ENCODE data around the gene DAP. TPM values are rescaled to one million over a fixed set of nuclear protein-coding genes. Genes with fewer than 3 reads are reported as not detected.

Gene DAP
- total and polyA plus RNA-seq, 2 of the 4 experiments (the other 2 are of a cell fraction), result 49.6 to 189 TPM

DNA sequence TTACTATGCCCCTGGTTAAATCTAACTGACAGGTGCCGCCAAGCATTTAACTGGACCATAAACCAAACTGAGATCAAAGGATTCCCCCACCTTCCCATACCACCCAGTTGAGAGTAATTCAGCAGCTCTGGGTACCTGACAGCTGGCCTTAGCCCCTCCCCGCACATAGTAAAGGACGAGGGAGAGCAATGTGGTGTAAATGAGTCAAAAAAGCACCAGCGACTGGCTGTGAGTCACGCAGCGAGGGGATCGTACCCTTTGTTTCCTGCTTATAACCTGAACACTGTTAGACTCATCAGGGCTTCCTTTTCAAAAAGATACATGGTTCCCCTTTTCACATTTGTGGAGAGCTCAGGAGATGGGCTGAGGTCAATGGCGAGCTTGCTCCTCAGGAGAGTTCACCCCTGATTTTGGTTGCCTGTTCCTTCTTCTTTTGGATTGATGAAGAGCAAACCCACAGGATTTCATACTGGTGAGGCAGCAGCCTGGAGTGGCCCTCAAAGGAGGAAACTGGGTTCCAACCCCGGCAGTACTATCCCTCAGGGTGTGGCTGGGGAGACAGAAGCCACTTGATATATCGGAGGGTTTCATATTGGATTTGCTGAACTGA lies 125.7 kb downstream of the DAP start:
- H3K14ac ChIP-seq (replicated peaks; ENCODE audit: low read depth, low read length), result no peak overlapping the region
- no peak overlapping the region for H2AK5ac ChIP-seq (ENCODE audit: low read depth, low read length)
- peaks cover 44% of the 10 kb centered on the region for H4K20me1 ChIP-seq (ENCODE audit: insufficient read depth, low read length)
- intact Hi-C loops (cut with micrococcal nuclease) (no loop called here), dilution Hi-C loops (cut with HindIII; ENCODE audit: low sequenced_read_pairs, unreplicated experiment) (no loop called here), in situ Hi-C loops (cut with MboI; ENCODE audit: low sequenced_read_pairs) (no loop called here)
- H3K4me1 ChIP-seq (ENCODE audit: control insufficient read depth, insufficient read depth, low read length), result peaks cover 9% of the 10 kb centered on the region
- no peaks in the 10 kb centered on the region for H3K9me3 ChIP-seq (ENCODE audit: control insufficient read depth, insufficient read depth, low read length)
- DNase-seq, result peak; percentile 80
- H4K91ac ChIP-seq (ENCODE audit: insufficient read depth, low read depth, low read length), result 0 out of 2 replicates have a peak overlapping the region, but pooled peaks have one; percentile 34
- peak overlapping the region; percentile 64; the same call in 1 of the 2 replicates for H3K4me2 ChIP-seq (ENCODE audit: low read depth, low read length)
- peak overlapping the region in 1 of 2 experiments; percentile 31; a peak in 1 of 4 replicates for H4K8ac ChIP-seq (ENCODE audit: low read depth in 2 of 2, low read length in 2 of 2)
- peak overlapping the region; percentile 35; the same call in 1 of the 2 replicates for H2BK20ac ChIP-seq (ENCODE audit: low read depth, low read length)
- H3K79me1 ChIP-seq (ENCODE audit: low read depth in 1 of 2, low read length in 2 of 2), result peaks cover 25 to 71% of the 10 kb centered on the region in 2 experiments
- H3K4ac ChIP-seq (ENCODE audit: low read depth, low read length), result peak overlapping the region; percentile 47; the same call in 1 of the 2 replicates
- H4K5ac ChIP-seq (ENCODE audit: low read depth, low read length), result no peak overlapping the region
- no TSS peak for BruUV-seq (replicated peaks)
- H3K9ac ChIP-seq (ENCODE audit: low read depth, low read length), result peak overlapping the region; percentile 19; the same call in 1 of the 2 replicates
- H2BK5ac ChIP-seq (ENCODE audit: low read depth, low read length, poor library complexity, severe bottlenecking), result no peak overlapping the region
- no peak overlapping the region for H3K56ac ChIP-seq (ENCODE audit: extremely low read depth, insufficient read depth, low read length)
- no peak overlapping the region for H3K23ac ChIP-seq (ENCODE audit: low read depth, low read length)
- peaks cover 12% of the 10 kb centered on the region for H3K9me1 ChIP-seq (ENCODE audit: insufficient read depth, low read length)
- peak overlapping the region; percentile 45; the same call in 1 of the 2 replicates for H3K18ac ChIP-seq (ENCODE audit: low read depth, low read length)
- H2BK120ac ChIP-seq (ENCODE audit: low read depth, low read length), result peak overlapping the region; percentile 52; the same call in 1 of the 2 replicates
- ChIA-PET CTCF (no interaction called here), POLR2A (ENCODE audit: unreplicated experiment) (no interaction called here)
- H2BK15ac ChIP-seq (ENCODE audit: low read depth, low read length), result no peak overlapping the region
- no peak overlapping the region for H3K4me3 ChIP-seq (ENCODE audit: insufficient read depth, low read depth, low read length)
- peak overlapping the region; percentile 67 for H2AK9ac ChIP-seq (replicated peaks; ENCODE audit: low read depth, low read length, poor library complexity)
- H3K27ac ChIP-seq (ENCODE audit: insufficient read depth, low read length), result no peak overlapping the region; the same call in 1 of the 2 replicates
- WGBS, 2 experiments (ENCODE audit: extremely low coverage in 2 of 2, insufficient read length in 1 of 2), result 80% methylated on average over 1 of the region's 10 CpGs; no CpG with 5 or more reads in 1 of the 2 experiments
- no peak for TF ChIP-seq RFX5 (IDR thresholded peaks at IDR 0.05; ENCODE audit: low read depth, low read length)
- TF ChIP-seq CHD1 (IDR thresholded peaks at IDR 0.05; ENCODE audit: low read depth, low read length), result no peak
- TF ChIP-seq, protein P1, sequence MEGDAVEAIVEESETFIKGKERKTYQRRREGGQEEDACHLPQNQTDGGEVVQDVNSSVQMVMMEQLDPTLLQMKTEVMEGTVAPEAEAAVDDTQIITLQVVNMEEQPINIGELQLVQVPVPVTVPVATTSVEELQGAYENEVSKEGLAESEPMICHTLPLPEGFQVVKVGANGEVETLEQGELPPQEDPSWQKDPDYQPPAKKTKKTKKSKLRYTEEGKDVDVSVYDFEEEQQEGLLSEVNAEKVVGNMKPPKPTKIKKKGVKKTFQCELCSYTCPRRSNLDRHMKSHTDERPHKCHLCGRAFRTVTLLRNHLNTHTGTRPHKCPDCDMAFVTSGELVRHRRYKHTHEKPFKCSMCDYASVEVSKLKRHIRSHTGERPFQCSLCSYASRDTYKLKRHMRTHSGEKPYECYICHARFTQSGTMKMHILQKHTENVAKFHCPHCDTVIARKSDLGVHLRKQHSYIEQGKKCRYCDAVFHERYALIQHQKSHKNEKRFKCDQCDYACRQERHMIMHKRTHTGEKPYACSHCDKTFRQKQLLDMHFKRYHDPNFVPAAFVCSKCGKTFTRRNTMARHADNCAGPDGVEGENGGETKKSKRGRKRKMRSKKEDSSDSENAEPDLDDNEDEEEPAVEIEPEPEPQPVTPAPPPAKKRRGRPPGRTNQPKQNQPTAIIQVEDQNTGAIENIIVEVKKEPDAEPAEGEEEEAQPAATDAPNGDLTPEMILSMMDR (conservative IDR thresholded peaks at IDR 0.05; ENCODE audit: low read depth, low read length), result no peak
- no peak for TF ChIP-seq CEBPB (IDR thresholded peaks at IDR 0.05; ENCODE audit: low read depth, low read length)
- no peak for TF ChIP-seq RCOR1 (IDR thresholded peaks at IDR 0.05; ENCODE audit: insufficient replicate concordance, low read length)
- TF ChIP-seq MAZ (IDR thresholded peaks at IDR 0.05; ENCODE audit: borderline replicate concordance, low read depth, low read length), result no peak
- TF ChIP-seq, protein P2, sequence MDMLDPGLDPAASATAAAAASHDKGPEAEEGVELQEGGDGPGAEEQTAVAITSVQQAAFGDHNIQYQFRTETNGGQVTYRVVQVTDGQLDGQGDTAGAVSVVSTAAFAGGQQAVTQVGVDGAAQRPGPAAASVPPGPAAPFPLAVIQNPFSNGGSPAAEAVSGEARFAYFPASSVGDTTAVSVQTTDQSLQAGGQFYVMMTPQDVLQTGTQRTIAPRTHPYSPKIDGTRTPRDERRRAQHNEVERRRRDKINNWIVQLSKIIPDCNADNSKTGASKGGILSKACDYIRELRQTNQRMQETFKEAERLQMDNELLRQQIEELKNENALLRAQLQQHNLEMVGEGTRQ (IDR thresholded peaks at IDR 0.05; ENCODE audit: low read depth, low read length), result no peak
- TF ChIP-seq, protein P3, sequence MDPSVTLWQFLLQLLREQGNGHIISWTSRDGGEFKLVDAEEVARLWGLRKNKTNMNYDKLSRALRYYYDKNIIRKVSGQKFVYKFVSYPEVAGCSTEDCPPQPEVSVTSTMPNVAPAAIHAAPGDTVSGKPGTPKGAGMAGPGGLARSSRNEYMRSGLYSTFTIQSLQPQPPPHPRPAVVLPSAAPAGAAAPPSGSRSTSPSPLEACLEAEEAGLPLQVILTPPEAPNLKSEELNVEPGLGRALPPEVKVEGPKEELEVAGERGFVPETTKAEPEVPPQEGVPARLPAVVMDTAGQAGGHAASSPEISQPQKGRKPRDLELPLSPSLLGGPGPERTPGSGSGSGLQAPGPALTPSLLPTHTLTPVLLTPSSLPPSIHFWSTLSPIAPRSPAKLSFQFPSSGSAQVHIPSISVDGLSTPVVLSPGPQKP (IDR thresholded peaks at IDR 0.05; ENCODE audit: borderline replicate concordance, low read depth, low read length), result no peak
- no peak for TF ChIP-seq SMC3 (IDR thresholded peaks at IDR 0.05; ENCODE audit: low read depth, low read length)
- TF ChIP-seq MXI1 (IDR thresholded peaks at IDR 0.05; ENCODE audit: borderline replicate concordance, low read depth, low read length), result no peak
- H2AFZ ChIP-seq (replicated peaks; ENCODE audit: low read length, poor library complexity), result peak overlapping the region; percentile 73
- peak; percentile 79 for ATAC-seq (ENCODE audit: low read depth)
- H3K36me3 ChIP-seq (ENCODE audit: control insufficient read depth, insufficient read depth, low read length), result peaks cover 17% of the 10 kb centered on the region
- no peaks in the 10 kb centered on the region for H3K27me3 ChIP-seq (ENCODE audit: control insufficient read depth, insufficient read depth, low read length)
